ENCODE data around the gene SKI. TPM values are rescaled to one million over a fixed set of nuclear protein-coding genes. Genes with fewer than 3 reads are reported as not detected.
A peak's percentile ranks its signal among the peaks of the same experiment; 100 is the strongest.

Gene SKI
- total RNA-seq, 1 donor from 2014 or later, result 53.8 TPM

GRCh38 chr1:2297246-2298011 lies 69.3 kb downstream of the SKI start:
- Histone ChIP-seq H3K4me3 (no peak overlapping the region), H3K27ac (no peak overlapping the region), H3K27me3 (no peaks in the 10 kb centered on the region), H3K4me1 (peaks cover 77% of the 10 kb centered on the region), H3K9me3 (no peaks in the 10 kb centered on the region), H3K36me3 (no peaks in the 10 kb centered on the region)
- DNase-seq (ENCODE audit: extremely low spot score in 2 of 2), result no peak
- TF ChIP-seq POLR2A (IDR thresholded peaks at IDR 0.05), result no peak
- TF ChIP-seq CTCF (IDR thresholded peaks at IDR 0.05), result no peak
- TF ChIP-seq POLR2AphosphoS5 (IDR thresholded peaks at IDR 0.05; ENCODE audit: insufficient read depth in 1 of 2, low read depth in 1 of 2), result no peak
- intact Hi-C loops (cut with DNase I), result no loop called here

GRCh38 chr1:2298685-2299084 lies 70.6 kb downstream of the SKI start:
- Histone ChIP-seq H3K9me3 (no peaks in the 10 kb centered on the region), H3K4me3 (peak overlapping the region in 1 of 2 donors; percentile 44), H3K36me3 (peaks cover 0 to 7% of the 10 kb centered on the region in 2 donors), H3K4me1 (peaks cover 75% of the 10 kb centered on the region), H3K27ac (peak overlapping the region; percentile 73), H3K27me3 (no peaks in the 10 kb centered on the region)
- DNase-seq (ENCODE audit: extremely low spot score in 2 of 2), result no peak
- TF ChIP-seq POLR2AphosphoS5 (IDR thresholded peaks at IDR 0.05; ENCODE audit: insufficient read depth in 1 of 2, low read depth in 1 of 2), result no peak
- no peak for TF ChIP-seq CTCF (IDR thresholded peaks at IDR 0.05)
- no peak for TF ChIP-seq POLR2A (IDR thresholded peaks at IDR 0.05)
- intact Hi-C loops (cut with DNase I), result no loop called here

- TF ChIP-seq POLR2AphosphoS5 (IDR thresholded peaks at IDR 0.05; ENCODE audit: insufficient read depth in 1 of 2, low read depth in 1 of 2), result no peak
- TF ChIP-seq CTCF (IDR thresholded peaks at IDR 0.05), result no peak
- TF ChIP-seq POLR2A (IDR thresholded peaks at IDR 0.05), result no peak
- intact Hi-C loops (cut with DNase I), result no loop called here
- Histone ChIP-seq H3K4me3 (peak overlapping the region in 1 of 2 donors; percentile 44), H3K27me3 (no peaks in the 10 kb centered on the region), H3K4me1 (peaks cover 70% of the 10 kb centered on the region), H3K36me3 (peaks cover 0 to 12% of the 10 kb centered on the region in 2 donors), H3K9me3 (no peaks in the 10 kb centered on the region), H3K27ac (peak overlapping the region; percentile 73)
- no peak for DNase-seq (ENCODE audit: extremely low spot score in 2 of 2)
These were observed 71.1 kb downstream of the SKI start for GRCh38 chr1:2299131-2299627.

GRCh38 chr1:2300004-2300771 lies 72.1 kb downstream of the SKI start:
- Histone ChIP-seq H3K4me3 (peak overlapping the region; percentile 23 to 44), H3K9me3 (no peaks in the 10 kb centered on the region)
- TF ChIP-seq CTCF (IDR thresholded peaks at IDR 0.05) (no peak), POLR2AphosphoS5 (IDR thresholded peaks at IDR 0.05; ENCODE audit: insufficient read depth in 1 of 2, low read depth in 1 of 2) (no peak), POLR2A (IDR thresholded peaks at IDR 0.05) (no peak)

More at GRCh38 chr1:2300004-2300771, 72.1 kb downstream of the SKI start:
- Histone ChIP-seq H3K4me1 (peaks cover 60% of the 10 kb centered on the region), H3K27ac (peak overlapping the region; percentile 73), H3K27me3 (no peaks in the 10 kb centered on the region), H3K36me3 (peaks cover 0 to 22% of the 10 kb centered on the region in 2 donors)
- intact Hi-C loops (cut with DNase I), result no loop called here
- DNase-seq (ENCODE audit: extremely low spot score in 2 of 2), result no peak
